EH (cell line): ENCODE measurements around the gene ARID1B.
A peak's percentile ranks its signal among the peaks of the same experiment; 100 is the strongest.
"Not testable (repeated sequence)": the region's sequence is repeated elsewhere in the genome, so short reads cannot be mapped to it uniquely, and the experiment has no call there.

Experiments
- DNase-seq: peaks from one replicate; pipeline ENCODE4 v3.0.0-alpha.2; 2015; ENCODE audit warnings: low read depth

The ARID1B gene

DNA sequence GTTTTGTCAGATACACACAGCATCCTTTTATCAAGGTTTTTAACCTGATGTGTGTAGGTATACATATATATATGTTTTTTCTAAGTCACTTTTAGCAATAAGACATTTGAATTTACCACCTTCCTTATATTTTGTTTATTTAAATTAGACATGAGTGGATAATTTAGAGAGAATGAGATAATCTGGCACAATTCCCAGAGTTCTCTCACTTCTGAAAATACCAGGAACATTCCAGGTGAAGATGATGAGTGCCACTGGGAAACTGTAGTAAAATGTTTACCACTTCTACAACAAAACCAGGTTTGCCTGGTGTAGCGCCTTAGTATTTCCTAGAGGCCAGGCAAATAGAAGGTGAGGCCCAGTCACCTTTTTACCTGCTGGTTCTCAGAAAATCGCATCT is 356.7 kb downstream of the ARID1B start:
- peak; percentile 49 for DNase-seq

GRCh38 chr6:157134402-157135047 is 357.3 kb downstream of the ARID1B start:
- DNase-seq: peak; percentile 79

DNA sequence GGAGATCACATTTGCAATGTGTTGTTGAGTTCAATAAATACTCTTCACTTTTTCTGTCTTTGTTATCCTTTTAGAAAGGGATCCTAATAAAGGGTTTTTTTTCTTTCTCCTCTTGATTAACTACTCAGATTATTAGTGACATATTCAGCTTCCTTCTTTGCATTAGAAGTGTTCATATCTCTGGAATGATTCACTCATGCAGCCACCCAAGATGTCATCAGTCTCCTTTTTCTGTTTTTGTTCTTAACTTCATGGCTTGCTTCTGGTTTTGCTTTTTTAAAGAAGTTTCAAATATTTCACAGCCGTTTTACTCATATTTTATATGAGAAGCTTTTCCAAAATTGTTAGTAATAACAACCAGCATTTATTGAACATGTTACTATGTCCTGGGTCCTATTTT is 358.5 kb downstream of the ARID1B start:
- peak; percentile 72 for DNase-seq

- DNase-seq: no peak
Observed at GRCh38 chr6:157137501-157137900, 360.3 kb downstream of the ARID1B start.

- DNase-seq: no peak
Observed at GRCh38 chr6:157139054-157139708, 362.0 kb downstream of the ARID1B start.

DNA sequence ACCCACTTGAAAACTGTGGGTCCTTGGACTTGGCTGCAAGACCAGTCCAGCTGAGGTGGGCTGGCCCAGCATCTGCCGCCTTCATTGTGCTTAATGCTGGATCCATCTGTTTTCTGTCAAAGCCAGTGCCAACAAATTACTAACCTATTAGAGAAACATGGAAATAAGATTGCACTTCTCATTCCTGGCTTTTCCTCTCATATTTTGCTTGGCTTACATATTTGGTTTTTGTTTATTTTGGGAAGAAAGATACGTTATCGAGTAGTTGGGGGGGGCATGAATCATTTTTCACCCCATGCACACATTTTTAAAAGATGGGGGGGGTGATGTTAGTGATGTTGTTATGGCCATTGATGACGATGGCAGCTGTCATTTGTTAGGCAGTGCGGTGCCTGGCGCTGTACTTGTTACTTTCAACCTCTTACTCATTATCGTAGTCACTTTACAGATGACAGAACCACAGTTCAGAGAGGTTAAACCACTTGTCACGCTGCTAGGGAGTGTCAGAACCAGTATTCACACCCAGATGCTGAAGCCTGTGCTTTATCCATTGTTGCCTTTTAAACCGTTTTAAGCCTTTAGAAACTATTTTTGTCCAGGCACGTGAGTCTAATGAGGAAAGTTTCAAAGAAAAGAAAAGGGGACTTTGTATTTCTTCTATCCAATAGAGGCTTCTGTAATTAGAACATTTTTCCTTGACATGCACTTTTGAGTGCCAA is 366.2 kb downstream of the ARID1B start:
- DNase-seq: peak; percentile 77

GRCh38 chr6:157143890-157144798 is 367.0 kb downstream of the ARID1B start:
- DNase-seq: peak; percentile 75

DNA sequence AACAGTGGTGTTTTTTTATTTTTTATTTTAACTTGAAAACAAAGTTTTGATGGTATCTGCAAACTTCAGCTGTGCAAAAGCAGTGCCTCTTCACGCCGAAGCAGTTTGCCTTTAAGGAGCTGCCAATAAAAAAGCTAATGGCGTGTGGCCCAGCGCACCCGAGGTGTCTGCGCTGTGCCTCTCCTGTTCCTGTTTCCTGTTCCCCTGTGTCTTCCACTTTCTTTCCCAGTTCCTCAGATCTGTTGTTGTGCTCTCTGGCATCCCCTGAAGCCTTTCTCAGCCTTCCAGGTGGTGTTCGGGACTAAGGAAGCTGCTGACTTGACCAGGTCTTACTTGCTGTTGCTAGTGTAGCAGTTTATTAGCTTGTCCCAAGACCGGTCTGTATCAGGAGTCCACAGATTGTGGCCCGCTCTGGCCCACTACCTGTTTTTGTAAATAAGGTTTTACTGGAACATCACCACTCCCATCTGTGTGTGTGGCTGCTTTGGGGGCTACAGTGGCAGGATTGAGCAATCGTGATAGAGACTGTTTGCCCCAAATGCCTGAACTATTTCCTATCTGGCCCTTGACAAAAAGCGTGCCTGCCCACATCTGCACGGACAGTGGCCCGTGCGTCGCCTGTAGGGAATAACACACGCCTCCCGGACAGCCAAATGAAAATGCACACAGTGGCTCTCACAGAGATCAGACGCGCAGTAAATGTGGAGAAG is 367.8 kb downstream of the ARID1B start:
- peak; percentile 20 for DNase-seq

DNA sequence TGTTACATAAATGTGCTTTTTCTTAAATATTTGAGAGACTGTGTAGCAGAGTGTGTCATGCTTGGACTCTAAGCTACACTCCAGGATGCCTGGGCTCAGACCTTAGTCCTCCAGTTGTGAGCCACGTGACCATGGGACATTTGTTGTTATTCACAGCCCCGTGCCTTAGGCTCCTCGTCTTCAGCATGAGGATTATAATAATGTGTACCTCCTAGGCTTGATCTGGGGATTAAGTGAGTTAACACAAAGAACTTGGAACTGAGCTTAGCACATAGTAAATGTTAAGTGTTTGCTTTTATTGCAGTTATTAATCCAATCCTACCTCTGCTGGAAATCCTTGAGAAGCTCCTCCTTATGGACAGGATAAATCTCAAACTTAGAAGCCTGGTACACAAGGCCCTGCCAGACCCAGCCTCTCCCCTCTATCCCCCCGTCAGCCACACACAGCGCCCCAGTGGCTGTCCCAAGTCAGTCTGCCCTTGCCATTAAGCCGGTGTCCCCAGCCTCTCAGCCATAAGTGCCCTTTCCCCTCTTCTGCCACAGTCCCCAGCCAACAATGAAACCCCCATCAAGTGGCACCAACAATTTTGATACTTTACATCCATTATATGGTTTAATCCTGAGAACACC is 368.6 kb downstream of the ARID1B start:
- DNase-seq: peak; percentile 58

DNA sequence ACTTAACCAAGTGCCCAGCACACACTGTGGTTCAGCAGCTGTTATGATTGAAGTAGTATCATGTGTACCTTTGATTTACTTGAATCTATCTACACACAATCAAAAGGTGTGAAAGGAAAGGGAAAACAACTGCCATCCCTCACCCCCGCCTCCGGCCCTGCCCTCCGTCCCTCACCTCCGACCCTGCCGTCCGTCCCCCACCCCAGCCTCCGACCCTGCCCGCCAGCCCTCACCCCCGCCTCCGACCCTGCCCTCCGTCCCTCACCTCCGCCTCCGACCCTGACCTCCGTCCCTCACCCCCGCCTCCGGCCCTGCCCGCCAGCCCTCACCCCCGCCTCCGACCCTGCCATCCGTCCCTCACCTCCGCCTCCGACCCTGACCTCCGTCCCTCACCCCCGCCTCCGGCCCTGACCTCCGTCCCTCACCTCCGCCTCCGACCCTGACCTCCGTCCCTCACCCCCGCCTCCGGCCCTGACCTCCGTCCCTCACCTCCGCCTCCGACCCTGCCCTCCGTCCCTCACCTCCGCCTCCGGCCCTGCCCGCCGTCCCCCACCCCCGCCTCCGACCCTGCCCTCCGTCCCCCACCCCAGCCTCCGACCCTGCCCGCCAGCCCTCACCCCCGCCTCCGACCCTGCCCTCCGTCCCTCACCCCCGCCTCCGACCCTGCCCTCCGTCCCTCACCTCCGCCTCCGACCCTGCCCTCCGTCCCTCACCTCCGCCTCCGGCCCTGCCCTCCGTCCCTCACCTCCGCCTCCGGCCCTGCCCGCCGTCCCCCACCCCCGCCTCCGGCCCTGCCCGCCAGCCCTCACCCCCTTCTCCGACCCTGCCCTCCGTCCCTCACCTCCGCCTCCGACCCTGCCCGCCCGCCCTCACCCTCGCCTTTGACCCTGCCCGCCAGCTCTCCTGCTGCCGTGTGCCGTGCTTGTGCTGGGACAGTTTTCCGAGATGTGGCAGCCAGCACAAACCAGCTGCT is 370.2 kb downstream of the ARID1B start:
- not testable (repeated sequence) for DNase-seq

- peak; percentile 96 for DNase-seq
Observed at GRCh38 chr6:157148391-157149323, 371.5 kb downstream of the ARID1B start.

- no peak for DNase-seq
Observed at GRCh38 chr6:157150076-157150475, 372.9 kb downstream of the ARID1B start.

- DNase-seq: no peak
Observed at GRCh38 chr6:157151029-157151428, 373.9 kb downstream of the ARID1B start.

DNA sequence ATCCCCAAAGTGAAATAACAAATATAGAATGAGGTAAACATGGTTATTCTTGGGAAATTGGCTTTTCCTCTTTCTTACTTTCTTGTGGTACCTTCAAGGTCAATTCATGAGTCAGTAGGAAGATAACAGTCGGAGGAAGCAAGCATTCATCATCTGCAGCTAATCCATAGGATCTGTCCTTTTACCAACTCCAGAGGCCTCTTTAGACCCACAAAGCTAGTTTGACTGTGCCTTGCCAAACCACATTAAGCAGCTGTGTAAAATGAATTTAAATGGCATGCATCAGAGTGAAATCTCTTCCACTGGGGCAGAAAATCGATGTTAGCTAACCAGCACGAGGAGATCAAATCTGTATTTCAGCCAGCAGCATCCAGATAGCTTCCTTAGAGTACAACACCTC is 374.8 kb downstream of the ARID1B start:
- peak; percentile 70 for DNase-seq

DNA sequence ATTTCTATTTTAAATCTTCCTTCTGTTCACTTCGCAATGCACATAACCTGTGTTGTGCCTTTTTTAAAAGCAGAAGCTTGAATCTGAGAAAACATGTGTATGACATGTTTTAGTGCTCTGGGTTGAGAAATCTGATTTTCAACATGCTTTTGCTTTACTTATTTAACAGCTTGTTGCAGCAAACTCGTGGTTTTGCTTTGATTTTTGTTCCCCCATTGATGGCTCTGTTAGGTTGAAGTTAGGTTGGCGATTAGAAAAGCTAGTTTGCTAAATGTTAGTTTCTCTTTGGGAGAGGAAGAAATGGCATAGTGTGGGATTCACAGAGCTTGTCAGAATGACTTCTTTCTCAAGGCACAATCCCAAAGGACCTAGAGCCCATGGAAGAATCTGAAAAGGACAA is 375.4 kb downstream of the ARID1B start:
- DNase-seq: no peak

- DNase-seq: no peak
Observed at GRCh38 chr6:157155804-157156203, 378.6 kb downstream of the ARID1B start.

- no peak for DNase-seq
Observed at GRCh38 chr6:157157258-157157657, 380.1 kb downstream of the ARID1B start.

DNA sequence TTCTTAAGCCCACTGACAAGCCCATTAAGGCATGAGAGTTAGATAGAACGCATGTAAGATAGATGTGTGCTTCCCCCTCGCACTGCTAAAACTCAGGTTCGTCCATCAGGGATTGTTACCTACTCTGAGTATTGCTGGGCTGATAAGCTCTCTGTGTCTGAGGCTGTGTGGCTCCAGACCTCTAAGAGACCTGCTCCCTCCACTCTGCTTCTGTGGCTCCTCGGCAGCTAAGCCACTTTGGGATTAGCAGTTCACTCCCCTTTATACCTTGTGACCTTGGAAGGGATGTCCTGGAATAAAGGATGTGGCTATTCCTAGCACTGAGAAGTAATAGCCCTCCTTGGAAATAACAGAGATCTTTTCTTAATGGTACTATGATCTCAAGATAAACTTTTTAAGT is 381.3 kb downstream of the ARID1B start:
- no peak for DNase-seq

- DNase-seq: no peak
Observed at GRCh38 chr6:157158897-157159296, 381.7 kb downstream of the ARID1B start.
